AG04449 (cell line): Measurements from ENCODE around the gene DNAJC30.

ENCODE experiments used
- CTCF ChIA-PET: fragments of 350-600 bp; formaldehyde crosslinking; extraction: SDS; loops from one replicate; lab custom pipeline; 2021; ENCODE audit warnings: antibody characterized with exemption; lab: Yijun Ruan, JAX
- POLR2A ChIA-PET: fragments of 400-600, 350-600 bp; formaldehyde crosslinking; extraction: SDS; loops from one replicate; lab custom pipeline; 2020; ENCODE audit warnings: antibody characterized with exemption, inconsistent platforms; lab: Yijun Ruan, JAX
- DNase-seq: peaks from one replicate; pipeline ENCODE4 v3.0.0-alpha.2; 2010; ENCODE audit warnings: low read depth, low spot score
- H3K4me3 ChIP-seq: 2 replicates; pipeline ENCODE4 v1.5.1; 2011; ENCODE audit warnings: low read depth, mild to moderate bottlenecking, control low read depth, low read length
- TF ChIP-seq, protein P1 (sequence below): IDR thresholded peaks from one replicate; pipeline ENCODE4 v1.5.1; 2011; ENCODE audit warnings: mild to moderate bottlenecking, moderate library complexity, low read length, control low read depth, inconsistent platforms; ENCODE audit not compliant: insufficient read depth; ENCODE audit errors: missing control alignments

The DNAJC30 gene

DNA sequence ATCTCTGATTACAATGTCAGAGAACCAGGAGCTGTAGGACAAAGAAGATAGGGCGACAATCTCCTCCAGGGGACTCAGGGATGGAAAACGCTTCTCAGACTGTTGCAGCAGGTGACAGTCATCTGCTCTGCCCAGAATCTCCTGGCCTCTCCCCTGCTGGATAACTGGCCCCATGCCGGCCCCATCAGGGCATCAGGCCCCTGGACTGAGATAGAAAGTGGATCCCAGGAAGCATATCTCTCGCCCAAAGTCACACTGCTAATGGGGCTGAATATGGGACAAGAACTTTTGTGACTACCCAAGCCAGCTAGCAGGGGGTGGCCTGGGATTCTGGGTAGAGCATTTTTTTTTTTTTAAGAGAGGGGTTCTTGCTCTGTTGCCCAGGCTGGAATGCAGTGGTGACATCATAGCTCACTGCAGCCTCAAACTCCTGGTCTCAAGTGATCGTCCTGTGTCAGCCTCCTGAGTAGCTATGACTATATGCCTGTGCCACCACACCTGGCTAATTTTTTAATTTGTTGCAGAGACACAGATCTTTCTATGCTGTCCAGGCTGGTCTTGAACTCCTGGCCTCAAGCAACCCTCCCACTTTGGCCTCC, 38.5 kb downstream of the DNAJC30 start:
- CTCF ChIA-PET: interaction anchor here (0.9 to 3.6 kb wide), 6 partner anchors 16 to 91 kb away, joined by 3 to 24 read pairs (median 4); no protein-coding TSS in a partner anchor
- DNase-seq: no peak
- H3K4me3 ChIP-seq: no peak overlapping the region
- POLR2A ChIA-PET: no interaction called here
- TF ChIP-seq, protein P1, sequence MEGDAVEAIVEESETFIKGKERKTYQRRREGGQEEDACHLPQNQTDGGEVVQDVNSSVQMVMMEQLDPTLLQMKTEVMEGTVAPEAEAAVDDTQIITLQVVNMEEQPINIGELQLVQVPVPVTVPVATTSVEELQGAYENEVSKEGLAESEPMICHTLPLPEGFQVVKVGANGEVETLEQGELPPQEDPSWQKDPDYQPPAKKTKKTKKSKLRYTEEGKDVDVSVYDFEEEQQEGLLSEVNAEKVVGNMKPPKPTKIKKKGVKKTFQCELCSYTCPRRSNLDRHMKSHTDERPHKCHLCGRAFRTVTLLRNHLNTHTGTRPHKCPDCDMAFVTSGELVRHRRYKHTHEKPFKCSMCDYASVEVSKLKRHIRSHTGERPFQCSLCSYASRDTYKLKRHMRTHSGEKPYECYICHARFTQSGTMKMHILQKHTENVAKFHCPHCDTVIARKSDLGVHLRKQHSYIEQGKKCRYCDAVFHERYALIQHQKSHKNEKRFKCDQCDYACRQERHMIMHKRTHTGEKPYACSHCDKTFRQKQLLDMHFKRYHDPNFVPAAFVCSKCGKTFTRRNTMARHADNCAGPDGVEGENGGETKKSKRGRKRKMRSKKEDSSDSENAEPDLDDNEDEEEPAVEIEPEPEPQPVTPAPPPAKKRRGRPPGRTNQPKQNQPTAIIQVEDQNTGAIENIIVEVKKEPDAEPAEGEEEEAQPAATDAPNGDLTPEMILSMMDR: no peak

DNA sequence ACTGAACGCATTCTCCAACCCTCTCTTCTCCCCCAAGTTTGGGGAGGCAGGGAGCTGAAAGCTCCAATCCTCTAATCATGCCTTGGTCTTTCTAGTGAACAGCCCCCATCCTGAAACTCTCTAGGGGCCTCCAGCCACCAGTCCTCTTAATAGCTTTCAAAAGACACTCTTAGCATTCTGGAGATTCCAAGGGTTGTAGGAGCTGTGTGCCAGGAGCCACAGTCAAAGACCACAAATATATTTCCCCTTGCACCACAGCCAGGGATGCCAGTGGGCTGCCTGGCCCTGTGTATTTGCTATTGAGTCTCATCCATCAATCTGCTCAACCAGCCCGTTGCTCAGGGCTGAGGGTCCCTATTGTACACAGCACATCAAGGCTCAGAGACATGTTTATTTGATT, 40.4 kb downstream of the DNAJC30 start:
- TF ChIP-seq, protein P1: no peak
- DNase-seq: no peak
- ChIA-PET POLR2A (no interaction called here), CTCF (interaction anchor here (1.1 to 1.7 kb wide), 3 partner anchors 14 to 36 kb away, joined by 4 to 6 read pairs (median 5); partner anchors contain the start of gene VPS37D)
- no peak overlapping the region for H3K4me3 ChIP-seq

DNA sequence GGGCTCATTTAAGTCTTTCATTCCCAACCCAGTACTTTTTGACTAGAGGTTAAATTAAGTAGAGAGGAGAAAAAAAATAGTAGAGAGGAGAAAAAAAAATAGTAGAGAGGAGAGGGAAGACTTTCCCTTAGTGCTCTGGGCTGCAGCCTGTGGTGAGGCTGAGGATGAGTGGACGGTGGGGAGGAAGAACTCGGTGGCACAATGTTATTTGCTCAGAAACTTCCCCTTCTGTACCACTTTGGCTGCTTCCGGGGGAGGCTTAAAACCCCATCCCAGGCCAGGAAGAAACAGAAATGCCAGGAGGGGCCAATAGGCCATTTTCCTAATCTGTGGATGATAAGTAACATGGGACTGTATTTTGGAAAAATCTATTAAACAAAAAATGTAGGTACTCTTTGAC, 44.3 kb downstream of the DNAJC30 start:
- ChIA-PET CTCF (interaction anchor here (0.8 to 1.2 kb wide), 2 partner anchors 29 to 32 kb away, joined by 3 to 5 read pairs; partner anchors contain the start of gene VPS37D), POLR2A (no interaction called here)
- TF ChIP-seq, protein P1: no peak
- no peak overlapping the region for H3K4me3 ChIP-seq
- DNase-seq: no peak

DNA sequence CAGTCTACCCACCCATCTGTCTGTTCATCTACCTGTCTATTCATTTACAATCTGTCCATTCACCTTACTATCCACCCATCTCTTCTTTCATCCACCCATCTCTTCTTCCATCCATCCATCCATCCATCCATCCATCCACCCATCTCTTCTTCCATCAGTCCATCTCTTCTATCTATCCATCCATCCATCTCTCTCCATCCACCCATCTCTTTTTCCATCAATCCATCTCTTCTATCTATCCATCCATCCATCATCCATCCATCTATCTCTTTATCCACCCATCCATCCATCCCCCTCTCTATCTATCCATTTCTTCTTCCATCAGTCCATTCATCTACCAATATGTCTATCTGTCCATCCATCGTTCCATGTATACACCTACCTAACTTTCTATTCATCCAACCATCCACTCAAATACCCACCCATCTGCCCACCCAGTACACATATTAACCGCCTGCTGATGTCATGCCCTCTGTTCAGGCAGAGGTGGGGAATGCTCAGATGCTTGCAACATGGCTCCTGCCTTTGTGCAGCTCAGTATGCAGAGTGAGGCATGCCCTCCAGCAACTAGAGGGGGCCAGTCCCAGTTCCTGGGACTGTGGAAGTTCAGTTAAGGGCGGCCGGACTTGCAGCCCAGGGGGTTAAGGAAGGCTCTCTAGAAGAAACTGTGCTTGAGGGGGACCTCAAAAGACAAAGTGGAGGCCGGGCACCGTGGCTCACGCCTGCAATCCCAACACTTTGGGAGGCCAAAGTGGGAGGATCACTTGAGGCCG, 47.6 kb downstream of the DNAJC30 start:
- no peak for DNase-seq
- H3K4me3 ChIP-seq: no peak overlapping the region
- ChIA-PET CTCF (interaction anchor here (2.4 to 2.6 kb wide), 2 partner anchors 29 to 33 kb away, joined by 13 to 15 read pairs; partner anchors contain the start of gene VPS37D), POLR2A (no interaction called here)
- TF ChIP-seq, protein P1: no peak

DNA sequence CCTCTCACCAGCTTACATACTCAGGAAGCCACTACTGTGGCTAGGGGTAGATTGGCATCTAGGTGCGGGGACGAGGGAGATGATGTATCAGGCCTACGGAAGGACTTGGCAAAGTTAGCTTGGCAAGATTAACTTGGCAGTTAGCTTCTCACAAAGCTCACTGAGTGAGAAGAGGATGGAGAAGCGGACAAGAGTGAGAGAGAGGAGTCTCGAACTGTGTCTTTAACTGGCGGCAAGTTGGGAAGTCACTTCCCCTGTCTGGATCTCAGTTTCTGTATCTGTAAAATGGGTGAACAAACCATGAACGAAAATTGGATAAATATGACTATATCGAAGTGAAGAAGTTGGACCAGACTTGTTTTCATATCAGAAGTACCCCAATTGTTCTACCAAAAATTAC, 49.4 kb downstream of the DNAJC30 start:
- TF ChIP-seq, protein P1: no peak
- ChIA-PET CTCF (no interaction called here), POLR2A (no interaction called here)
- H3K4me3 ChIP-seq: no peak overlapping the region
- DNase-seq: no peak

DNA sequence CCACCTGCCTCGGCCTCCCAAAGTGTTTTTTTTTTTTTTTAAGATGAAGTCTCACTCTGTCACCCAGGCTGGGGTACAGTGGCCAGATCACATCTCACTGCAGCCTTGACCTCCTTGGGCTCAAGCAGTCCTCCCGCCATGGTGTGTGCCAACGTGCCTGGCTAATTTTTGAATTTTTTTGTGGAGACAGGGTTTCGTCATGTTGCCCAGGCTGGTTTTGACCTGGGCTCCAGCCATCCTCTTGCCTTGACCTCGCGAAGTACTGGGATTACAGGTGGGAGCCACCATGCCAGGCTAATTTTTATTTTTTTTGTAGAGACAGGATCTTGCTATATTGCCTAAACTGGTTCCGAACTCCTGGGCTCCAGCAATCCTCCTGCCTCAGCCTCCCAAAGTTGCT, 49.9 kb downstream of the DNAJC30 start:
- TF ChIP-seq, protein P1: no peak
- no peak overlapping the region for H3K4me3 ChIP-seq
- ChIA-PET CTCF (interaction anchor here (1.0 kb wide), 1 partner anchor 35 kb away, joined by 4 read pairs; no protein-coding TSS in a partner anchor), POLR2A (no interaction called here)
- no peak for DNase-seq
